GM12878 (cell line): ENCODE results near the gene NDUFA13. TPM values are rescaled to one million over a fixed set of nuclear protein-coding genes. Genes with fewer than 3 reads are reported as not detected.

ENCODE experiments used
- ATAC-seq: fragments of 200-7000 bp; cut with Tn5 transposase; 3 replicates; pipeline ENCODE4 v1.9.1; 2020; ENCODE audit warnings: mild to moderate bottlenecking, moderate library complexity
- BruUV-seq: library from RNA; stranded (reverse); fragments of 400-500 nt; replicated peaks from 2 replicates; lab custom pipeline; 2021; lab: Mats Ljungman, UMichigan
- CTCF ChIA-PET: fragments of 300-600 bp; sonication (Branson Sonifier 250); formaldehyde crosslinking; extraction: SDS; loops from one replicate; lab custom pipeline; 2021; ENCODE audit warnings: inconsistent platforms; lab: Yijun Ruan, JAX
- POLR2A ChIA-PET: fragments of 350-600 bp; formaldehyde crosslinking; extraction: SDS; loops from one replicate; lab custom pipeline; 2021; ENCODE audit warnings: inconsistent platforms; lab: Charles Lee
- RAD21 ChIA-PET: fragments of 300-600 bp; sonication (Branson Sonifier 250); formaldehyde crosslinking; loops from one replicate; lab custom pipeline; 2023; ENCODE audit warnings: antibody characterized with exemption; ENCODE audit not compliant: unreplicated experiment; lab: Charles Lee
- SMC1A ChIA-PET: fragments of 300-600 bp; sonication (Branson Sonifier 250); formaldehyde crosslinking; loops from one replicate; lab custom pipeline; 2023; ENCODE audit not compliant: unreplicated experiment, uncharacterized antibody; lab: Charles Lee
- DNase-seq: peaks from one replicate; pipeline ENCODE4 v3.0.0-alpha.2; 2011; ENCODE audit warnings: low read depth, low spot score
- FAIRE-seq: peaks from 3 replicates; lab custom pipeline; 2011; peaks lifted over from hg19 to GRCh38; lab: Jason Lieb, UNC
- H2AFZ ChIP-seq: 2 replicates; pipeline ENCODE4 v1.6.0; 2011; ENCODE audit warnings: low read depth, low read length, control low read depth; ENCODE audit not compliant: control insufficient read depth
- H3K27ac ChIP-seq: 2 replicates; pipeline ENCODE4 v1.5.1; 2011; ENCODE audit warnings: control low read depth; ENCODE audit not compliant: control insufficient read depth, insufficient read depth
- H3K27me3 ChIP-seq, 2 experiments: replicated peaks in 1 of 2; 2 replicates each; pipeline versions ENCODE4 v1.6.0 to v1.6.1; 2011; ENCODE audit warnings: low read length in 1 of 2; ENCODE audit not compliant: control insufficient read depth in 2 of 2, insufficient read depth in 2 of 2
- H3K36me3 ChIP-seq, 2 experiments: 2 replicates each; pipeline ENCODE4 v1.5.1; 2011; ENCODE audit warnings: low read length in 1 of 2; ENCODE audit not compliant: control insufficient read depth in 2 of 2, insufficient read depth in 2 of 2
- H3K4me1 ChIP-seq: 2 replicates; pipeline ENCODE4 v1.6.1; 2011; ENCODE audit warnings: mild to moderate bottlenecking, low read length, moderate library complexity, mixed read lengths; ENCODE audit not compliant: control insufficient read depth, insufficient read depth
- H3K4me2 ChIP-seq: 2 replicates; pipeline ENCODE4 v1.6.0; 2011; ENCODE audit warnings: control low read depth; ENCODE audit not compliant: control insufficient read depth, insufficient read depth
- H3K4me3 ChIP-seq: fragments of 200-600 bp; sonication (generic); 2 replicates; pipeline ENCODE4 v1.5.1; 2016
- H3K79me2 ChIP-seq: 2 replicates; pipeline ENCODE4 v1.6.0; 2011; ENCODE audit warnings: low read length; ENCODE audit not compliant: control insufficient read depth, insufficient read depth
- H3K9ac ChIP-seq: 2 replicates; pipeline ENCODE4 v1.8.0; 2011; ENCODE audit warnings: low read length, control low read depth, mixed read lengths; ENCODE audit not compliant: control insufficient read depth, insufficient read depth
- H3K9me3 ChIP-seq: replicated peaks from 3 replicates; pipeline ENCODE4 v1.5.1; 2011; ENCODE audit warnings: mild to moderate bottlenecking, low read length; ENCODE audit not compliant: control insufficient read depth, insufficient read depth
- H4K20me1 ChIP-seq: 2 replicates; pipeline ENCODE4 v1.6.0; 2011; ENCODE audit not compliant: control insufficient read depth, insufficient read depth
- CBFB ChIP-seq: IDR thresholded peaks from 2 replicates; pipeline ENCODE4 v1.6.1; 2016; ENCODE audit warnings: antibody characterized with exemption, low read depth
- CHD2 ChIP-seq: IDR thresholded peaks from 2 replicates; pipeline ENCODE4 v1.6.1; 2011; ENCODE audit warnings: low read depth, low read length, improper control_type of control experiment, borderline replicate concordance
- CHD4 ChIP-seq: fragments of 200-600 bp; sonication (generic); IDR thresholded peaks from 2 replicates; pipeline ENCODE4 v1.6.1; 2016; ENCODE audit warnings: mild to moderate bottlenecking
- CREB1 ChIP-seq: IDR thresholded peaks from 2 replicates; pipeline ENCODE4 v1.6.1; 2012; ENCODE audit warnings: low read depth, mild to moderate bottlenecking, inconsistent platforms
- KDM1A ChIP-seq: fragments of 200-600 bp; sonication (generic); IDR thresholded peaks from 2 replicates; pipeline ENCODE4 v1.6.1; 2016; ENCODE audit warnings: borderline replicate concordance
- NFIC ChIP-seq: IDR thresholded peaks from 2 replicates; pipeline ENCODE4 v1.6.1; 2012; ENCODE audit warnings: low read depth, mild to moderate bottlenecking, inconsistent platforms, low read length, moderate library complexity
- NR2C2 ChIP-seq: IDR thresholded peaks from 2 replicates; pipeline ENCODE4 v1.6.1; 2011; ENCODE audit warnings: borderline replicate concordance, low read depth; ENCODE audit not compliant: control insufficient read depth, insufficient read length
- NR2F1 ChIP-seq: fragments of 450-650 bp; conservative IDR thresholded peaks from 2 replicates; pipeline ENCODE4 v1.6.1; 2017; ENCODE audit warnings: mild to moderate bottlenecking
- POLR2AphosphoS5 ChIP-seq: IDR thresholded peaks from 2 replicates; pipeline ENCODE4 v1.6.1; 2011; ENCODE audit warnings: mild to moderate bottlenecking, low read length, inconsistent platforms
- PRDM15 ChIP-seq: fragments of 450-650 bp; formaldehyde crosslinking; IDR thresholded peaks from 2 replicates; pipeline ENCODE4 v1.4.0; 2020; ENCODE audit warnings: mild to moderate bottlenecking, moderate library complexity
- RB1 ChIP-seq: fragments of 450-650 bp; formaldehyde crosslinking; IDR thresholded peaks from 2 replicates; pipeline ENCODE4 v1.6.1; 2017; ENCODE audit warnings: mild to moderate bottlenecking, borderline replicate concordance
- RUNX3 ChIP-seq: IDR thresholded peaks from 2 replicates; pipeline ENCODE4 v1.6.1; 2012; ENCODE audit warnings: low read length, inconsistent platforms
- SPI1 ChIP-seq: IDR thresholded peaks from 2 replicates; pipeline ENCODE4 v1.6.1; 2011; ENCODE audit warnings: low read depth, mild to moderate bottlenecking, low read length, moderate library complexity, borderline replicate concordance; ENCODE audit not compliant: insufficient read depth
- WRNIP1 ChIP-seq: IDR thresholded peaks from 2 replicates; pipeline ENCODE4 v1.6.1; 2011; ENCODE audit warnings: low read depth, low read length, improper control_type of control experiment, borderline replicate concordance
- ZBTB40 ChIP-seq: fragments of 450-650 bp; IDR thresholded peaks from 2 replicates; pipeline ENCODE4 v1.6.1; 2016; ENCODE audit warnings: mild to moderate bottlenecking, moderate library complexity, borderline replicate concordance
- ZNF207 ChIP-seq: fragments of 450-650 bp; IDR thresholded peaks from 2 replicates; pipeline ENCODE4 v1.6.1; 2014; ENCODE audit warnings: antibody characterized with exemption, mild to moderate bottlenecking, borderline replicate concordance
- WGBS: methylation state at CpG from one replicate; pipeline ENCODE4 v1.1.6; 2016; ENCODE audit warnings: low lambda C conversion rate; ENCODE audit not compliant: insufficient replicate concordance, insufficient coverage; ENCODE audit errors: missing lambda C conversion rate; 5-methylcytosine and 5-hydroxymethylcytosine counted together
- in situ Hi-C: fragments of 300-500 bp; cut with MboI; formaldehyde crosslinking; loops from 9 replicates; pipeline ENCODE4 v1.14.3; 2018; ENCODE audit warnings: mixed read lengths
- intact Hi-C: fragments of 100-400 bp; cut with micrococcal nuclease; formaldehyde crosslinking; loops from one replicate; pipeline ENCODE4 v1.14.2; 2022; ENCODE audit not compliant: unreplicated experiment
- polyA plus RNA-seq, 11 experiments: library from polyadenylated mRNA; depleted of rRNA in 4 of 11; unstranded in 6 of 11; stranded (reverse) in 5 of 11; fragments of >200 nt; fragmentation: Nextera tagmentation in 4 of 11; fragmentation: Illumina TruSeq in 1 of 11; extraction: Ambion mirVana in 4 of 11; extraction: Trizol in 1 of 11; gene quantifications; 1 replicate in 1 of 11; 2 replicates in 10 of 11; pipeline versions ENCODE4 v1.2.1 to v1.2.3, GENCODE V29; 2011 to 2016; ENCODE audit warnings: inconsistent platforms in 2 of 11, missing spikeins in 2 of 11, low read depth in 1 of 11
- total RNA-seq, 4 experiments: library from RNA; depleted of rRNA in 3 of 4; stranded (reverse); fragments of >200 nt in 3 of 4; fragmentation: Illumina TruSeq in 1 of 4; extraction: Trizol in 1 of 4; gene quantifications; 2 replicates each; pipeline versions ENCODE4 v1.2.1 to v1.2.3, GENCODE V29; 2013 to 2021

Gene NDUFA13
- total and polyA plus RNA-seq, 10 of the 15 experiments (the other 5 are each of a cell fraction or from before 2014, with no cell fraction given): 224 to 586 (median 456) TPM

GRCh38 chr19:19485161-19485997 lies 30.6 kb upstream of the NDUFA13 start:
- no peak overlapping the region for H3K9ac ChIP-seq
- peaks cover 13 to 20% of the 10 kb centered on the region in 2 experiments for H3K36me3 ChIP-seq
- H3K4me1 ChIP-seq: peaks cover 41% of the 10 kb centered on the region
- H3K27me3 ChIP-seq: no peaks in the 10 kb centered on the region
- H3K4me2 ChIP-seq: no peak overlapping the region
- BruUV-seq: no TSS peak
- H2AFZ ChIP-seq: no peak overlapping the region
- ChIA-PET CTCF (interaction anchor here (1.2 to 9.3 kb wide), 2 partner anchors 10 to 120 kb away, joined by 4 to 223 read pairs; no protein-coding TSS in a partner anchor), RAD21 (no interaction called here), SMC1A (interaction anchor here (0.5 to 1.6 kb wide), 4 partner anchors 10 to 119 kb away, joined by 3 to 7 read pairs (median 3); partner anchors contain the start of gene GATAD2A), POLR2A (interaction anchor here (0.5 to 0.8 kb wide), 3 partner anchors 119 to 912 kb away, joined by 3 to 4 read pairs (median 4); no protein-coding TSS in a partner anchor)
- 65% methylated on average over 15 of the region's 15 CpGs for WGBS
- no peak overlapping the region for H3K4me3 ChIP-seq
- peaks cover 5% of the 10 kb centered on the region; the same call in 1 of the 2 replicates for H4K20me1 ChIP-seq
- intact Hi-C loops: no loop called here
- in situ Hi-C loops: no loop called here
- H3K27ac ChIP-seq: no peak overlapping the region
- H3K79me2 ChIP-seq: peaks cover 17% of the 10 kb centered on the region
- no peak for FAIRE-seq
- no peak for DNase-seq
- H3K9me3 ChIP-seq: no peaks in the 10 kb centered on the region
- ATAC-seq: peak; percentile 42
- TF ChIP-seq CBFB: no peak
- no peak for TF ChIP-seq CHD4
- TF ChIP-seq NFIC: no peak
- no peak for TF ChIP-seq ZBTB40
- TF ChIP-seq ZNF207: no peak
- no peak for TF ChIP-seq CHD2
- peak; percentile 52; the same call in 1 of the 2 replicates for TF ChIP-seq SPI1
- TF ChIP-seq WRNIP1: no peak
- TF ChIP-seq NR2F1: 0 out of 2 replicates have a peak, but pooled peaks have one; percentile 19
- 0 out of 2 replicates have a peak, but pooled peaks have one; percentile 28 for TF ChIP-seq CREB1
- no peak for TF ChIP-seq NR2C2
- TF ChIP-seq KDM1A: no peak
- no peak for TF ChIP-seq POLR2AphosphoS5
- no peak for TF ChIP-seq PRDM15 (CRISPR knock-in tag)
- no peak for TF ChIP-seq RB1
- no peak for TF ChIP-seq RUNX3
